Activated CD8-positive, alpha-beta T cell treated with anti-CD3 and anti-CD28 coated beads, Interleukin-2, amount 10 ng/mL, durations not matched to agents 7 days and 5 days (primary cell): ENCODE results near the gene CARD9. TPM values are rescaled to one million over a fixed set of nuclear protein-coding genes. Genes with fewer than 3 reads are reported as not detected.

Source experiments
- ATAC-seq: fragments of 150-1000 bp; cut with Tn5 transposase; one replicate; pipeline ENCODE4 v1.10.0; 2021; ENCODE audit warnings: moderate library complexity
- CTCF ChIA-PET: fragments of 350-600 bp; sonication (Branson Sonifier 250); formaldehyde crosslinking; loops from one replicate; lab custom pipeline; 2021; ENCODE audit warnings: antibody characterized with exemption; lab: Charles Lee
- POLR2A ChIA-PET: fragments of 350-600 bp; sonication (Branson Sonifier 250); formaldehyde crosslinking; loops from one replicate; lab custom pipeline; 2021; ENCODE audit warnings: antibody characterized with exemption; lab: Charles Lee
- DNase-seq: peaks from one replicate; pipeline ENCODE4 v3.0.0-alpha.2; 2020
- H3K27ac Mint-ChIP-seq: one replicate; pipeline ENCODE4 v1.8.0; 2021; ENCODE audit warnings: mild to moderate bottlenecking, mixed read lengths
- H3K27me3 Mint-ChIP-seq: one replicate; pipeline ENCODE4 v1.8.0; 2021; ENCODE audit warnings: low read depth, mixed read lengths
- H3K36me3 Mint-ChIP-seq: one replicate; pipeline ENCODE4 v1.8.0; 2021; ENCODE audit warnings: low read depth, mixed read lengths
- H3K4me1 Mint-ChIP-seq: one replicate; pipeline ENCODE4 v1.8.0; 2021; ENCODE audit warnings: low read depth, mixed read lengths
- H3K4me3 Mint-ChIP-seq: one replicate; pipeline ENCODE4 v1.8.0; 2021; ENCODE audit warnings: mild to moderate bottlenecking, mixed read lengths
- H3K9me3 Mint-ChIP-seq: one replicate; pipeline ENCODE4 v1.8.0; 2022; ENCODE audit warnings: mixed read lengths; ENCODE audit not compliant: insufficient read depth
- total RNA-seq, 2 experiments: library from RNA; stranded (reverse); gene quantifications; one replicate each; pipeline ENCODE4 v1.2.3, GENCODE V29; 2021

Gene CARD9
- total RNA-seq, 2 experiments from 2014 or later: 1.3 to 1.4 TPM

DNA sequence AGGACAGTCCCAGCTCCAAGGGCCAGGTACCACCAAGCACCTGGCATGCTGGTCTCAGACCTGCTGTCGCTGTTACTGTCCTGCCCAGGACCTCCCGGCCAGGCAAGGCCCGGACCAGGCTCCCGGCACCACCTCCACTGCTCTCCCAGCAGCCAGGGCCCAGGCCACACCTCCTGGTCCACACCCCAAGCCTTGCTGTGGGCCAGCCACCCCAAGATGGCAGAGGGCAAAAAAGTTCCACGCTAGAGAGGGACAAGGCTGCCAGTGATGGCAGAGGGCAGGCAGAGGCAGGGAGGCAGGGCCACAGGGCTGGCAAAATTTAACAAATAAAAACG lies 11.1 kb downstream of the CARD9 start:
- H3K4me1 Mint-ChIP-seq: peaks cover 12% of the 10 kb centered on the region
- CTCF ChIA-PET: interaction anchor here (0.6 to 1.6 kb wide), 10 partner anchors 15 to 253 kb away, joined by 3 to 11 read pairs (median 5); partner anchors contain the start of genes ENTR1 and PMPCA
- ATAC-seq (no peak), DNase-seq (no peak)
- H3K4me3 Mint-ChIP-seq: no peak overlapping the region
- H3K27me3 Mint-ChIP-seq: no peaks in the 10 kb centered on the region
- POLR2A ChIA-PET: interaction anchor here (0.5 to 1.7 kb wide), 8 partner anchors 8 to 445 kb away, joined by 3 to 8 read pairs (median 4); partner anchors contain the start of genes CARD9 and INPP5E
- H3K36me3 Mint-ChIP-seq: no peaks in the 10 kb centered on the region
- no peak overlapping the region for H3K27ac Mint-ChIP-seq
- no peaks in the 10 kb centered on the region for H3K9me3 Mint-ChIP-seq

DNA sequence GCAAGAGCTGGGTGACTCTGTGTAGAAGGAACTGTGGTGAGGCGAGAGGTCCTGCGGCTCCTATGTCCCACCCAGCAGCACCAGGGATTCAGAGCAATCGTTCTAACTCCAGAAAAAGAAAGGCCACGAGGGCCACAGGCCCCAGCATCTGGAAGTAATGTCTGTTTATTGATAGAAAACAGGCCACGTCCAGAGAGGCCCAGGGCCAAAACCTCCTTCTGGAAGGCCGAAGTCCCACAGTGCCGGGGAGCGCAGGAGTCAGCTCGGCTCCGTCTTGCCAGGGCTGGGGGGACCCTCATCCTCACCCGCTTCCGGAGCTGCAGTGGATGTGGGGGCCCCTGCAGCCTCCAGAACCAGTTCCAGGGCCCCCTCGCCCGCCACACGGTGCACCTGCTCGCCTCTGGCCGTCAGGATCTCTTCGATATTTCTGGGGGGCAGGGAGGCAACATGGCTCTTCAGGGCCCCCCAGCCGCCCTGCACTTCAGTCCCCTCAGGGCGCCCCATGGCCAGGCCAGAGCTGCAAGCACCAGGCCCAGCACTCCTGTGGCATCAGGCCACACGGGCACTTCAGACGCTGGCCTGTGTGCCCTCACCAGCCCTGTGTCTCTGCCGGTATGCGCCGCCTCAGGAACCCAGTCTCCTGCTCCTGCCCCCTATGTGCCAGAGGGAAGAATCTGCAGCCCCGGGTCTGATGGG lies 11.6 kb downstream of the CARD9 start:
- no peak overlapping the region for H3K27ac Mint-ChIP-seq
- H3K9me3 Mint-ChIP-seq: no peaks in the 10 kb centered on the region
- ChIA-PET POLR2A (interaction anchor here (1.1 kb wide), 1 partner anchor 28 kb away, joined by 4 read pairs; no protein-coding TSS in a partner anchor), CTCF (interaction anchor here (1.5 kb wide), 1 partner anchor 39 kb away, joined by 3 read pairs; no protein-coding TSS in a partner anchor)
- H3K36me3 Mint-ChIP-seq: no peaks in the 10 kb centered on the region
- no peaks in the 10 kb centered on the region for H3K27me3 Mint-ChIP-seq
- peaks cover 12% of the 10 kb centered on the region for H3K4me1 Mint-ChIP-seq
- no peak overlapping the region for H3K4me3 Mint-ChIP-seq
- no peak for ATAC-seq
- no peak for DNase-seq

DNA sequence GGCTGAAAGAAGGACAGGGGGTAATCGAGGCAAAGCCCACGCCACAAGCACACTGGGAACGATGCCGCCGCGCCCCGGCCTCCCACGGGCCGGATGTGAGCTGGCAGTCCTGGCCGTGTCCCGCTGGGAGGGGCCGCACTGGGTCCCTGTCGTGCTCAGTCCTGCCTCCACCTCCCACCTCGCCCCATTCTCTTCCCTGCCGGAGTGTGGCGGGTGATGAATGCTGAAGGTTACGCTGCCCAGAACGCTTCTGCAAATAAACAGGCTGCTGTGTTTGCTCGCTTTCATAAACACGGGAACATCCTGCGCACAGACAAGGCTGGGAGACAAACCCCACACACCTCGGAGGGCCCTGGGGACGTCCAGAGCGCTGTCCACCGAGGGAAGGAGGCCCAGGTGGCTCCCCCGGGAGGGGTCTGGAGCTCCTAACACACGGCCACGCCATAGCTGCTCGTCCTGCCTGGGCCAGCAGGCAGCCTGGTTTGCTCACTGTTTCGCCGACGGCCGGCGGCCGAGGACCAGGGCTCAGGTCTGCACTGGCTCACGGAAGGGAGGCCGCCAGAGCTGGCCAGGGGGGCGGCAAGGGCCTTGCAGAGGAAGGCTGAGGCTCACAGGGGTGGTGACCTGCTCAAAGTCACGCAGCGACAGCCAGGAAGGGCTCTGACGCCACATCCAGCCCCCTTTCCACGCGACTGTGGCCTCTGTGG lies 12.3 kb downstream of the CARD9 start:
- Mint-ChIP-seq H3K27ac (no peak overlapping the region), H3K9me3 (no peaks in the 10 kb centered on the region), H3K27me3 (no peaks in the 10 kb centered on the region), H3K36me3 (no peaks in the 10 kb centered on the region), H3K4me1 (peaks cover 12% of the 10 kb centered on the region), H3K4me3 (no peak overlapping the region)
- CTCF ChIA-PET: no interaction called here
- DNase-seq (no peak), ATAC-seq (no peak)
- POLR2A ChIA-PET: no interaction called here

DNA sequence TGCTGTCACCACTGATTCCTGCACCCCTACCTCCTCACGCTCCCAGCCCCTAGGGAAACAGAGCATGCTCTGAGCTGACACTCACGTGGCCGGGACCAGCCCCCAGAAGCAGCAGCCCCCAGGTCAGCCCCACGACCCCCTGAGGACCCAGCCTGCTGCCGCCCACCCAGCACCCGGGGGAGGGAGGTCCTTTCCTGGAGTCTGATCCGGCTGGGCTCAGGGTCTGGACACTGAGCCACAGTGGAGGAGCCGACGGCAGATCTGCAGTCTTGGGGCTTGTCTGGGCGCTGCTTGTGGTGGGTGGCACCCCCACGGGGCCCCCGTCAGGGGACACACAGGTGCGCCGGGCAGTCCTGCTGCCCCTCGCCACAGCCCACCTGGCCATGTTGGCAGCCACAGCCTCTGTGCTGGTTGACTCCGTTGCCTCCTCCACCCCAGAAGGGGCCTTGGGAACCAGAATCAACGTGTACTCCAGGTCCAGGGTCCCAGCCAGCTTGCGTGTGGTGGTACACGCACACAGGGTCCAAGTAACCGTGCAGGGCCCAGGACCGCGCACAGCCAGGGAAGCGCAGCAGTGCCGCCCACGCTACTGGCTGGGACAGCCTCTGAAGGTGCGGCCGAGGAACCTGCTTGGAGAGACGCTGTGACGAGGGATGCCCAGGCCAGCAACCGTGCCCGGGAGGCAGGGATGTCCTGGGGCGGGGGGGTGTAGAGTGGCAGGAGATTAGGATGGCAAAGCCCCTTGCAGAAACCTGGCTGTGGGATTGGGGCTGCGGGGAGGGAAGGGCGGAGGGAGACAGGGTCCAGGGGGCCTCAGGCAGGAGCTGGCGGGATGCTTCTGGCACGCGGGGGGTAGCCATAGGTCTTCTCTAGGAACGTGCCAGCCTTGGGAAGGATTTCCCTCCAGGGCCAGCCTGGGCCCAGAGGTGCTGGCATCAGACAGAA lies 13.4 kb downstream of the CARD9 start:
- ChIA-PET POLR2A (no interaction called here), CTCF (no interaction called here)
- Mint-ChIP-seq H3K27me3 (no peaks in the 10 kb centered on the region), H3K36me3 (no peaks in the 10 kb centered on the region), H3K9me3 (no peaks in the 10 kb centered on the region), H3K27ac (no peak overlapping the region), H3K4me3 (no peak overlapping the region), H3K4me1 (peaks cover 12% of the 10 kb centered on the region)
- DNase-seq: no peak
- ATAC-seq: no peak

DNA sequence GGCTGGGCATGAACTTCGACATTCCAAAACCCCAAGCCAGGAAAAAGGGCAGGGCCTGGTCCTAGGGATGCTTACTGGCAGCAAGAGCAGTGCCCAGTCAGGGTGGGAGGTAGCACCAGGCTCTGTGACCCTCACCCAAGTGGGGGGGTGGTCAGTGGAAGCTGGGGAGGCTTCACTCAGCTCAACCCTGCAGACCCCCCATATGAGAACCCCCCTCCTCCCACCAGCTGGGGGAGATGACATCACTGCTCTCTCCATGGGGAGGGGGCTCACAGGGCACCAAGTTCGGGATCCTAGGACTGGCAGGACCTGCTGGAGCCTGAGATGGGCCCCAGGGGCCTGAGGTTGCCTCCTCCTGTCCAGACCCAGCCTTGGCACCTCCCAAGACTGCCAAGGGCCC lies 14.6 kb downstream of the CARD9 start:
- CTCF ChIA-PET: no interaction called here
- POLR2A ChIA-PET: no interaction called here
- Mint-ChIP-seq H3K27ac (no peak overlapping the region), H3K4me3 (no peak overlapping the region), H3K4me1 (peaks cover 6% of the 10 kb centered on the region), H3K9me3 (no peaks in the 10 kb centered on the region), H3K27me3 (no peaks in the 10 kb centered on the region), H3K36me3 (no peaks in the 10 kb centered on the region)
- DNase-seq (no peak), ATAC-seq (no peak)

DNA sequence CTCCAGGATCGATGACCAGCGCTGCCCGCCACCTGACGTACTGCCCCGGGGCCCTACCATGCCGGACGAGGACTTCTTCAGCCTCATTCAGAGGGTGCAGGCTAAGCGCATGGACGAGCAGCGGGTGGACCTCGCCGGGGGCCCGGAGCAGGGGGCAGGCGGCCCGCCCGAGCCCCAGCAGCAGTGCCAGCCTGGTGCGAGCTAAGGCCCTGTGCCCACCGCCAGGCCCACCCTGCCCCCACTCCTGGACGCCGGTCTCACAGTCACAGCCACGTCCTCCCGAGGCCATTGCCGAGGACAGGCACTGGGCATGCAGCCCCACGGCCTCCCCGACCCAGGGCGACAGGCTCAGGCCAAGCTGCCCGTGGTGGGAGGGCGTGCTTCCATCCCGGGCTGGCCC lies 15.5 kb downstream of the CARD9 start:
- Mint-ChIP-seq H3K4me3 (no peak overlapping the region), H3K9me3 (no peaks in the 10 kb centered on the region), H3K36me3 (no peaks in the 10 kb centered on the region), H3K27ac (no peak overlapping the region), H3K4me1 (peaks cover 6% of the 10 kb centered on the region), H3K27me3 (no peaks in the 10 kb centered on the region)
- POLR2A ChIA-PET: no interaction called here
- ATAC-seq: no peak
- no peak for DNase-seq
- CTCF ChIA-PET: no interaction called here

DNA sequence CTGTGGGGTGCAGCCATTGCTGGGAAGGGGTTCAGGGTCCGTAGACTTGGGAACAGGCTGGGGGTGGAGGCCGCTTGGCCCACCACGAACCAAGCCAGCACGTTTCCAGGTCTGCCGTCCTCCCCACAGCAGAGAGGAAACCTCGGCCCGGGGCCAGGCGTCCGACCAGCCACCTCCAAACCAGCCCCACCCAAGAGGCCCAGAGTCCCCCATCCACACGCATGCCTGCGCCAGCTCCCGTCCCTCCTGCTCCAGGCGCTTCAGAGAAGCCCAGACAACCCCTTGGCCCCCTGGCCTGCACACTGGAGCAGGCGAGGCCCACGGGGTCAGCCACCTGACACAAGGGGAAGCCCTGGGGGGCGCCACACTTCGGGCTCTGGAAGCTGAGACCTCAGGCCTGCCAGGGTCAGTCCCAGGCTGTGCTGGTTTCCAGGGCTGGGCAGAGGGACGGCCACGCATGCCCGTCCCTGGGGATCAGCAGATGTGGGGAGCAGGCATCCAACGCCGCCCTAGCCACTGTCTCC lies 16.2 kb downstream of the CARD9 start:
- ChIA-PET CTCF (no interaction called here), POLR2A (no interaction called here)
- H3K27ac Mint-ChIP-seq: no peak overlapping the region
- no peaks in the 10 kb centered on the region for H3K27me3 Mint-ChIP-seq
- ATAC-seq (no peak), DNase-seq (no peak)
- H3K9me3 Mint-ChIP-seq: no peaks in the 10 kb centered on the region
- no peak overlapping the region for H3K4me3 Mint-ChIP-seq
- no peaks in the 10 kb centered on the region for H3K36me3 Mint-ChIP-seq
- no peaks in the 10 kb centered on the region for H3K4me1 Mint-ChIP-seq

DNA sequence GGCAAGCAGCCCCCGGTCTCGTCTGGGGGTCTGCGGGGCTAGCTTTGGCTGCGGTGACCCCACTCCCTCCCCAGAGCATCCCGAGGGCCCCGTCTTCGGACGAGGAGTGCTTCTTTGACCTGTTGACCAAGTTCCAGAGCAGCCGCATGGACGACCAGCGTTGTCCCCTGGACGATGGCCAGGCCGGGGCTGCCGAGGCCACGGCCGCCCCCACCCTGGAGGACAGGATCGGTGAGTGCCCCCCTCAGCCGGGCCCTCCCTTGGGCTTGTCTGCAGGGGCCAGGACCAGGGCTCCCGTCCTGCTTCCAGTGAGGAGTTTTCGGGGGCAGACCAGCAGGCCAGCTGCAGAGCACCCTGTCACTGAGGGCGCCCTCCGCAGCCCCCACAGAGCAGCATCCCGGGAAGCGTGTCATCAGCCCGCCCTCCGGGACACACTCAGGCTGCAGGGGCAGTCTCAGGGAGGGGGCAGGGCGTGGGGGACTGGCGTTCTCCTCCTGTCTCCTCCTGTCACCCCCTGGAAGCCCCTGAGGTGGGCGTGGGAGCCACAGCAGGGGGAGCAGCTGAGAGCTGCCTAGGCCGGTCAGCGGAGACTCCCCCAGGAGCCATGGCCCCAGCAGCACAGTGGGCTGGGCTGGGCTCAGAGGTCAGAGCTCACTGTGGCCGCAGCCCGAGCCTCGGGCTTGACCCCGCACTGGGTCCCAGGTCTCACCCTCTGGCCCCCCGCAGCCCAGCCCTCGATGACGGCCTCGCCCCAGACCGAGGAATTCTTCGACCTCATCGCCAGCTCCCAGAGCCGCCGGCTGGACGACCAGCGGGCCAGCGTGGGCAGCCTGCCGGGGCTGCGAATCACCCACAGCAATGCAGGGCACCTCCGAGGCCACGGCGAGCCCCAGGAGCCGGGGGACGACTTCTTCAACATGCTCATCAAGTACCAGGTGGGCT lies 17.6 kb downstream of the CARD9 start:
- Mint-ChIP-seq H3K9me3 (no peaks in the 10 kb centered on the region), H3K27ac (no peak overlapping the region), H3K4me3 (no peak overlapping the region), H3K36me3 (no peaks in the 10 kb centered on the region), H3K27me3 (no peaks in the 10 kb centered on the region), H3K4me1 (no peaks in the 10 kb centered on the region)
- no peak for ATAC-seq
- no peak for DNase-seq
- ChIA-PET CTCF (no interaction called here), POLR2A (no interaction called here)

DNA sequence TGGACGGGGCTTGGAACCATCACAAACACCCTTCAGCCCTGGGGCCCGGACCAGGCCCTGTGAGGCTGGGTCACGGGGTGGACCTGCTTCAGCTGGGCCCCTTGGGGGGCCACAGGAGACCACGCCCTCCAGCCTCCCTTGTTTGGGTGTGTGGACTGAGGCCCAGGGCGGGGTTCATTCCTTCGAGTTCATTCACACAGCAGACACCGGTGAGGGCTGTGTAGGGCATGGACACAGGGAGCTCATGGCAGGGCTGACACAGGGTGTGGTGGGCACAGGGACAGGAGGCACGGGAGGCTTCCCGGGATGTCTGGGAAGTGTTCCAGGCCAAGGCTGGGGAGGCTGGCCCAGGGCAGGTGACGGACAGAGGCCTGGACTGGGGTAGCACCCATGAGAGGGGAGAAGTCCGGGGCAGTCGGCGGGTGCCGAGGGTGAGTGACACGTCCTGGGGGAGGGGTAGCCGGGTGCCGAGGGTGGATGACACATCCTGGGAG lies 18.8 kb downstream of the CARD9 start:
- no peak for DNase-seq
- ChIA-PET CTCF (no interaction called here), POLR2A (interaction anchor here (1.6 kb wide), 1 partner anchor 9 kb away, joined by 4 read pairs; the partner anchor contains the start of gene DNLZ)
- no peaks in the 10 kb centered on the region for H3K27me3 Mint-ChIP-seq
- no peaks in the 10 kb centered on the region for H3K36me3 Mint-ChIP-seq
- no peak for ATAC-seq
- H3K9me3 Mint-ChIP-seq: no peaks in the 10 kb centered on the region
- H3K4me1 Mint-ChIP-seq: no peaks in the 10 kb centered on the region
- no peak overlapping the region for H3K27ac Mint-ChIP-seq
- no peak overlapping the region for H3K4me3 Mint-ChIP-seq

DNA sequence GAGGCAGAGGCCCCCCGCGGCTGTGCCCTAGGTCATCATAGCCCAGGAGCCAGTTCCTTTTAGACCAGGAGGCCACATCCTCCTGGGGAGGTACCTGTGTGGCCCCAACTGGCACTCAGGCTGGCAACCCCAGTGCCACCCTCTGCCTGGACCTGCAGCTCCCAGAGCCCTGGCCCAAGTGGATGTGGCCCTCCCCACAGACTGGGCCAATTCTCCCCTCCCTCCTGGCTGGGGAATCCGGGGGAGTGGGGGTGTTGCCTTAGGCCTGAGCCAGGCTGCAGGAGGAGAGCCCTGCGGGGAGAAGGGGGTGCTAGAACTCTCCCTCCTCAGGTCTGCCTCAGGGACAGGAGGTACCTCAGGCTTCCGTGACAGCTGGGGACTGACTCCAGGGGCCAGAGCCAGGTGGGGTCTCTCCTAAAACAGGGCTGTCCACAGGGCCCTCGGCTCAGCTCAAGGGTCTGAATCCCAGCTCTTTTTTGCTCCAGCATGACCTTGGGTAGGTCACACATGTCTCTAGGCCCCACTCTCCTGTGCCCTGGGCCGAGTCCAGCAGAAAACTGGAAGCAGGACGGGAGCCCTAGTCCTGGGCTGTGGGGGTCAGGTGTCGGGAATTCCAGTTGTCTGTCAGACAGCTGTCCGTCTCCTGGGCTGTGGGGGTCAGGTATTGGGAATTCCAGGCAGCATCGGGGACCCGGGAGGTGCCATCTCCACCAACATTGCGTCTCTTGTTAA lies 19.5 kb downstream of the CARD9 start:
- H3K4me1 Mint-ChIP-seq: no peaks in the 10 kb centered on the region
- H3K9me3 Mint-ChIP-seq: no peaks in the 10 kb centered on the region
- no peak overlapping the region for H3K4me3 Mint-ChIP-seq
- CTCF ChIA-PET: no interaction called here
- no peak for DNase-seq
- ATAC-seq: no peak
- H3K27me3 Mint-ChIP-seq: no peaks in the 10 kb centered on the region
- POLR2A ChIA-PET: interaction anchor here (1.6 kb wide), 1 partner anchor 9 kb away, joined by 4 read pairs; the partner anchor contains the start of gene DNLZ
- no peak overlapping the region for H3K27ac Mint-ChIP-seq
- no peaks in the 10 kb centered on the region for H3K36me3 Mint-ChIP-seq
